UCSD-AML1 (cell line): ENCODE measurements around the gene FOXK1.
"Not testable (repeated sequence)": the region's sequence is repeated elsewhere in the genome, so short reads cannot be mapped to it uniquely, and the experiment has no call there.

Experiments used
- DNase-seq: peaks from one replicate; lab custom pipeline; 2025; ENCODE audit not compliant: unreplicated experiment; lab: John Stamatoyannopoulos, UW

The FOXK1 gene

GRCh38 chr7:4797858-4798705 is 116.0 kb downstream of the FOXK1 start:
- DNase-seq = peak; percentile 18

- no peak for DNase-seq
Measured at GRCh38 chr7:4798706-4799235, 116.7 kb downstream of the FOXK1 start.

GRCh38 chr7:4799508-4800268 is 117.6 kb downstream of the FOXK1 start:
- DNase-seq = peak; percentile 8

GRCh38 chr7:4800487-4800886 is 118.4 kb downstream of the FOXK1 start:
- no peak for DNase-seq

- DNase-seq = no peak
Measured at GRCh38 chr7:4800926-4801838, 119.1 kb downstream of the FOXK1 start.

GRCh38 chr7:4801839-4802231 is 119.7 kb downstream of the FOXK1 start:
- no peak for DNase-seq

GRCh38 chr7:4802577-4802976 is 120.5 kb downstream of the FOXK1 start:
- not testable (repeated sequence) for DNase-seq

- no peak for DNase-seq
Measured at GRCh38 chr7:4803397-4804241, 121.5 kb downstream of the FOXK1 start.

- DNase-seq = no peak
Measured at GRCh38 chr7:4805110-4805983, 123.3 kb downstream of the FOXK1 start.

- no peak for DNase-seq
Measured at GRCh38 chr7:4805984-4806300, 123.8 kb downstream of the FOXK1 start.

- no peak for DNase-seq
Measured at GRCh38 chr7:4806983-4807597, 125.0 kb downstream of the FOXK1 start.

GRCh38 chr7:4807598-4808016 is 125.5 kb downstream of the FOXK1 start:
- peak; percentile 8 for DNase-seq

GRCh38 chr7:4808026-4808425 is 125.9 kb downstream of the FOXK1 start:
- DNase-seq = no peak

GRCh38 chr7:4808565-4808964 is 126.5 kb downstream of the FOXK1 start:
- no peak for DNase-seq

GRCh38 chr7:4809091-4809591 is 127.0 kb downstream of the FOXK1 start:
- DNase-seq = peak; percentile 77

GRCh38 chr7:4809666-4810065 is 127.6 kb downstream of the FOXK1 start:
- DNase-seq = no peak

- DNase-seq = peak; percentile 79
Measured at GRCh38 chr7:4814433-4814832, 132.3 kb downstream of the FOXK1 start.

- DNase-seq = no peak
Measured at GRCh38 chr7:4815121-4815520, 133.0 kb downstream of the FOXK1 start.
